Measurements from ENCODE around the gene CASKIN1. TPM values are rescaled to one million over a fixed set of nuclear protein-coding genes. Genes with fewer than 3 reads are reported as not detected.
A peak's percentile ranks its signal among the peaks of the same experiment; 100 is the strongest.

Gene CASKIN1
- total RNA-seq, 1 donor from 2014 or later: 1.6 TPM

- no peaks in the 10 kb centered on the region for H3K36me3 ChIP-seq
- H3K4me3 ChIP-seq: peak overlapping the region; percentile 44
Measured at GRCh38 chr16:2237493-2238149, 41.2 kb upstream of the CASKIN1 start.

GRCh38 chr16:2237102-2237482 is 40.7 kb upstream of the CASKIN1 start:
- TF ChIP-seq EZH2phosphoT487 (IDR thresholded peaks at IDR 0.05): peak; percentile 87
- TF ChIP-seq EZH2 (IDR thresholded peaks at IDR 0.05): peak; percentile 97
- no peak for TF ChIP-seq CTCF (IDR thresholded peaks at IDR 0.05)
- Mint-ChIP-seq H3K27me3 (ENCODE audit: insufficient read depth, low read depth) (peaks cover 7% of the 10 kb centered on the region), H3K27ac (no peak overlapping the region), H3K4me1 (no peaks in the 10 kb centered on the region), H3K36me3 (peaks cover 5% of the 10 kb centered on the region), H3K9me3 (no peaks in the 10 kb centered on the region), H3K4me3 (no peak overlapping the region)
- H4K20me1 ChIP-seq (ENCODE audit: low read depth): peaks cover 49% of the 10 kb centered on the region
- H2AFZ ChIP-seq (replicated peaks): no peak overlapping the region
- H3K4me2 ChIP-seq: peak overlapping the region; percentile 82
- H3K9me3 ChIP-seq (ENCODE audit: low read depth): no peaks in the 10 kb centered on the region
- H3K36me3 ChIP-seq: no peaks in the 10 kb centered on the region
- H3F3A ChIP-seq (ENCODE audit: low read depth): peaks cover 41% of the 10 kb centered on the region
- no peak overlapping the region for H3K9ac ChIP-seq
- no peak for DNase-seq (ENCODE audit: low spot score)
- no peaks in the 10 kb centered on the region for H3K79me2 ChIP-seq (ENCODE audit: low read depth)
- peaks cover 31% of the 10 kb centered on the region for H3K27me3 ChIP-seq
- H3K27ac ChIP-seq: no peak overlapping the region
- H3K4me3 ChIP-seq: peak overlapping the region; percentile 44
- H3K4me1 ChIP-seq: peaks cover 26% of the 10 kb centered on the region

More at GRCh38 chr16:2237493-2238149, 41.2 kb upstream of the CASKIN1 start:
- no peak overlapping the region for H3K27ac Mint-ChIP-seq
- Histone ChIP-seq H3K27ac (no peak overlapping the region), H3K4me1 (peaks cover 26% of the 10 kb centered on the region), H3K27me3 (peaks cover 31% of the 10 kb centered on the region), H3F3A (ENCODE audit: low read depth) (peaks cover 41% of the 10 kb centered on the region), H4K20me1 (ENCODE audit: low read depth) (peaks cover 49% of the 10 kb centered on the region), H3K4me2 (peak overlapping the region; percentile 82), H3K9me3 (ENCODE audit: low read depth) (no peaks in the 10 kb centered on the region), H2AFZ (replicated peaks) (no peak overlapping the region), H3K79me2 (ENCODE audit: low read depth) (no peaks in the 10 kb centered on the region), H3K9ac (no peak overlapping the region)
- H3K9me3 Mint-ChIP-seq: no peaks in the 10 kb centered on the region
- no peak overlapping the region for H3K4me3 Mint-ChIP-seq
- no peaks in the 10 kb centered on the region for H3K4me1 Mint-ChIP-seq
- H3K36me3 Mint-ChIP-seq: peaks cover 9% of the 10 kb centered on the region
- TF ChIP-seq CTCF (IDR thresholded peaks at IDR 0.05) (no peak), EZH2 (IDR thresholded peaks at IDR 0.05) (peak; percentile 78), EZH2phosphoT487 (IDR thresholded peaks at IDR 0.05) (peak; percentile 62)
- H3K27me3 Mint-ChIP-seq (ENCODE audit: insufficient read depth, low read depth): peaks cover 11% of the 10 kb centered on the region
- peak; percentile 52 for DNase-seq (ENCODE audit: low spot score)

- Histone ChIP-seq H3K27ac (no peak within 1 kb of the TSS), H3K36me3 (no peaks in the 10 kb centered on the region), H3K79me2 (ENCODE audit: low read depth) (no peaks in the 10 kb centered on the region), H3K4me1 (peaks cover 26% of the 10 kb centered on the region), H3K4me3 (peak within 1 kb of the TSS; percentile 44), H3K4me2 (peak within 1 kb of the TSS; percentile 82), H3K9ac (no peak within 1 kb of the TSS), H3F3A (ENCODE audit: low read depth) (peaks cover 41% of the 10 kb centered on the region), H4K20me1 (ENCODE audit: low read depth) (peaks cover 49% of the 10 kb centered on the region), H3K27me3 (peaks cover 31% of the 10 kb centered on the region), H2AFZ (replicated peaks) (no peak within 1 kb of the TSS), H3K9me3 (ENCODE audit: low read depth) (no peaks in the 10 kb centered on the region)
- H3K27ac Mint-ChIP-seq: no peak within 1 kb of the TSS
- peak within 1 kb of the TSS; percentile 55 for H3K4me3 Mint-ChIP-seq
- H3K36me3 Mint-ChIP-seq: peaks cover 4% of the 10 kb centered on the region
- DNase-seq (ENCODE audit: low spot score): peak; percentile 80
- TF ChIP-seq EZH2 (IDR thresholded peaks at IDR 0.05) (no peak), CTCF (IDR thresholded peaks at IDR 0.05) (no peak), EZH2phosphoT487 (IDR thresholded peaks at IDR 0.05) (no peak)
- peaks cover 7% of the 10 kb centered on the region for H3K27me3 Mint-ChIP-seq (ENCODE audit: insufficient read depth, low read depth)
- no peaks in the 10 kb centered on the region for H3K9me3 Mint-ChIP-seq
- H3K4me1 Mint-ChIP-seq: no peaks in the 10 kb centered on the region
Measured at GRCh38 chr16:2236337-2237101, 40.1 kb upstream of the CASKIN1 start, which contains the start of gene DNASE1L2. Gene DNASE1L2 (plus strand): TSS chr16:2236444. CDS start chr16:2236817, 373 bp downstream.

All from neural progenitor cell (in vitro differentiated cells).